Measurements from ENCODE around the gene GPAM. TPM values are rescaled to one million over a fixed set of nuclear protein-coding genes. Genes with fewer than 3 reads are reported as not detected.

GPAM gene
- total and polyA plus RNA-seq, 2 of the 8 experiments (the other 6 are each of a cell fraction or from before 2014, with no cell fraction given): 5.5 to 15.5 TPM

GRCh38 chr10:112159469-112159868 lies 24.1 kb downstream of the GPAM start:
- Histone ChIP-seq H3K27ac (ENCODE audit: low read depth, low read length) (no peak overlapping the region), H2BK5ac (ENCODE audit: low read depth, low read length) (no peak overlapping the region), H3K79me1 (ENCODE audit: low read depth, low read length) (no peaks in the 10 kb centered on the region), H3K4me2 (ENCODE audit: insufficient read depth in 1 of 2, low read depth in 2 of 2, low read length in 2 of 2) (no peak overlapping the region), H4K20me1 (replicated peaks in 1 of 2; ENCODE audit: control insufficient read depth in 1 of 2, insufficient read depth in 2 of 2, low read length in 2 of 2) (no peaks in the 10 kb centered on the region), H4K8ac (ENCODE audit: extremely low read depth, insufficient read depth, low read length) (no peak overlapping the region), H2BK15ac (ENCODE audit: low read length) (no peak overlapping the region), H3K18ac (ENCODE audit: extremely low read depth, low read length) (no peak overlapping the region), H2AK5ac (ENCODE audit: low read depth, low read length) (no peak overlapping the region), H3K4me1 (replicated peaks in 1 of 4; ENCODE audit: control insufficient read depth in 3 of 4, insufficient read depth in 4 of 4, low read length in 3 of 4) (no peaks in the 10 kb centered on the region), H3K23me2 (ENCODE audit: low read depth, low read length) (no peaks in the 10 kb centered on the region), H2AFZ (ENCODE audit: low read length) (no peak overlapping the region), H3K79me2 (ENCODE audit: control insufficient read depth in 1 of 2, insufficient read depth in 2 of 2, low read length in 2 of 2) (no peaks in the 10 kb centered on the region), H3K9ac (replicated peaks in 1 of 4; ENCODE audit: extremely low read depth in 1 of 4, low read depth in 3 of 4, low read length in 3 of 4) (no peak overlapping the region), H3K4ac (replicated peaks; ENCODE audit: insufficient read length, low read depth, low read length) (no peak overlapping the region), H3K14ac (ENCODE audit: insufficient read length) (no peak overlapping the region), H2BK20ac (ENCODE audit: low read length) (no peak overlapping the region), H3K23ac (ENCODE audit: insufficient read length) (no peak overlapping the region), H3K56ac (replicated peaks; ENCODE audit: insufficient read length, low read depth, low read length) (no peak overlapping the region), H3K9me3 (ENCODE audit: insufficient read depth in 2 of 2, low read depth in 1 of 2, low read length in 1 of 2) (no peaks in the 10 kb centered on the region), H4K91ac (replicated peaks; ENCODE audit: insufficient read length, low read length) (no peak overlapping the region), H2BK12ac (ENCODE audit: low read depth, low read length) (no peak overlapping the region), H3K36me3 (ENCODE audit: control insufficient read depth in 2 of 4, insufficient read depth in 4 of 4, low read length in 3 of 4) (peaks cover 9 to 54% (median 37%) of the 10 kb centered on the region in 4 experiments; a peak in 7 of 8 replicates), H3K27me3 (replicated peaks in 1 of 4; ENCODE audit: control insufficient read depth in 3 of 4, extremely low read depth in 1 of 4, insufficient read depth in 3 of 4, low read length in 3 of 4) (no peaks in the 10 kb centered on the region), H3K4me3 (ENCODE audit: extremely low read depth in 1 of 4, insufficient read depth in 2 of 4, low read depth in 3 of 4, low read length in 4 of 4) (no peak overlapping the region), H4K5ac (ENCODE audit: insufficient read length, low read depth, low read length) (no peak overlapping the region), H2BK120ac (replicated peaks; ENCODE audit: low read depth, low read length) (no peak overlapping the region)
- ChIA-PET CTCF (ENCODE audit: partially characterized antibody) (interaction anchor here (0.7 to 2.9 kb wide), 3 partner anchors 15 to 155 kb away, joined by 3 to 14 read pairs (median 8); no protein-coding TSS in a partner anchor), POLR2A (ENCODE audit: partially characterized antibody) (no interaction called here)
- FAIRE-seq (no peak), DNase-seq (ENCODE audit: low read depth in 1 of 2, low spot score in 2 of 2) (no peak)
- 93% methylated on average over 8 of the region's 8 CpGs; no CpG with 5 or more reads in 1 of the 2 experiments for WGBS, 2 experiments (ENCODE audit: extremely low coverage in 1 of 2, insufficient coverage in 1 of 2, insufficient read length in 1 of 2, insufficient replicate concordance in 2 of 2, low coverage in 1 of 2, low lambda C conversion rate in 2 of 2, missing lambda C conversion rate in 1 of 2)
- no peak for TF ChIP-seq EP300 (IDR thresholded peaks at IDR 0.05; ENCODE audit: borderline replicate concordance in 1 of 2, low read depth in 2 of 2, low read length in 2 of 2)
- no peak for TF ChIP-seq KDM5A (IDR thresholded peaks at IDR 0.05; ENCODE audit: low read length)
- no peak for TF ChIP-seq JUN (IDR thresholded peaks at IDR 0.05; ENCODE audit: low read depth, low read length)
- no peak for TF ChIP-seq ATF2 (IDR thresholded peaks at IDR 0.05; ENCODE audit: low read length)

Measured in H1 (cell line).